ENCODE results near the gene PRSS21. TPM values are rescaled to one million over a fixed set of nuclear protein-coding genes. Genes with fewer than 3 reads are reported as not detected.

PRSS21 gene
- total RNA-seq, 1 donor from 2014 or later, result 4.5 TPM

GRCh38 chr16:2808181-2808580 is 8.9 kb upstream of the PRSS21 start:
- no peak overlapping the region for H3K4me3 ChIP-seq (ENCODE audit: low read depth, low read length)
- FAIRE-seq (no peak), DNase-seq (ENCODE audit: low read depth) (no peak)
- peaks cover 2% of the 10 kb centered on the region for H3K27me3 ChIP-seq (ENCODE audit: control insufficient read depth, insufficient read depth, low read length)
- H3K36me3 ChIP-seq (ENCODE audit: control insufficient read depth, insufficient read depth, low read length), result no peaks in the 10 kb centered on the region
- TF ChIP-seq CTCF (IDR thresholded peaks at IDR 0.05; ENCODE audit: insufficient read depth, low read length, severe bottlenecking), result no peak

- no peak for TF ChIP-seq CTCF (IDR thresholded peaks at IDR 0.05; ENCODE audit: insufficient read depth, low read length, severe bottlenecking)
- Histone ChIP-seq H3K36me3 (ENCODE audit: control insufficient read depth, insufficient read depth, low read length) (no peaks in the 10 kb centered on the region), H3K27me3 (ENCODE audit: control insufficient read depth, insufficient read depth, low read length) (peaks cover 4% of the 10 kb centered on the region), H3K4me3 (ENCODE audit: low read depth, low read length) (no peak overlapping the region)
- FAIRE-seq, result no peak
- no peak for DNase-seq (ENCODE audit: low read depth)
These were observed 7.8 kb upstream of the PRSS21 start for GRCh38 chr16:2809149-2809760.

GRCh38 chr16:2810651-2811050 is 6.4 kb upstream of the PRSS21 start:
- DNase-seq (ENCODE audit: low read depth) (no peak), FAIRE-seq (no peak)
- H3K27me3 ChIP-seq (ENCODE audit: control insufficient read depth, insufficient read depth, low read length), result peaks cover 8% of the 10 kb centered on the region
- H3K4me3 ChIP-seq (ENCODE audit: low read depth, low read length), result no peak overlapping the region
- H3K36me3 ChIP-seq (ENCODE audit: control insufficient read depth, insufficient read depth, low read length), result no peaks in the 10 kb centered on the region
- TF ChIP-seq CTCF (IDR thresholded peaks at IDR 0.05; ENCODE audit: insufficient read depth, low read length, severe bottlenecking), result no peak

- H3K4me3 ChIP-seq (ENCODE audit: low read depth, low read length), result no peak overlapping the region
- no peak for TF ChIP-seq CTCF (IDR thresholded peaks at IDR 0.05; ENCODE audit: insufficient read depth, low read length, severe bottlenecking)
- no peaks in the 10 kb centered on the region for H3K36me3 ChIP-seq (ENCODE audit: control insufficient read depth, insufficient read depth, low read length)
- H3K27me3 ChIP-seq (ENCODE audit: control insufficient read depth, insufficient read depth, low read length), result peaks cover 8% of the 10 kb centered on the region
- FAIRE-seq (peak; percentile 55), DNase-seq (ENCODE audit: low read depth) (no peak)
These were observed 5.2 kb upstream of the PRSS21 start for GRCh38 chr16:2811703-2812471.

- H3K4me3 ChIP-seq (ENCODE audit: low read depth, low read length), result no peak overlapping the region
- DNase-seq (ENCODE audit: low read depth) (no peak), FAIRE-seq (no peak)
- H3K36me3 ChIP-seq (ENCODE audit: control insufficient read depth, insufficient read depth, low read length), result no peaks in the 10 kb centered on the region
- H3K27me3 ChIP-seq (ENCODE audit: control insufficient read depth, insufficient read depth, low read length), result peaks cover 8% of the 10 kb centered on the region
- TF ChIP-seq CTCF (IDR thresholded peaks at IDR 0.05; ENCODE audit: insufficient read depth, low read length, severe bottlenecking), result no peak
These were observed 3.2 kb upstream of the PRSS21 start for GRCh38 chr16:2813771-2814221.
